K562 (cell line): ENCODE measurements around the gene NPNT. TPM values are rescaled to one million over a fixed set of nuclear protein-coding genes. Genes with fewer than 3 reads are reported as not detected.

Experiments used
- E2F6 ChIP-seq, 2 experiments: IDR thresholded peaks; 2 replicates each; pipeline ENCODE4 v1.6.1; 2011; ENCODE audit warnings: borderline replicate concordance in 1 of 2, control low read depth in 1 of 2, low read depth in 1 of 2, low read length in 1 of 2, mild to moderate bottlenecking in 1 of 2, mixed read lengths in 1 of 2, moderate library complexity in 1 of 2; ENCODE audit not compliant: insufficient read depth in 1 of 2, insufficient read length in 1 of 2, poor library complexity in 1 of 2, severe bottlenecking in 1 of 2; ENCODE audit errors: extremely low read depth in 1 of 2
- FOXK1 ChIP-seq: sonication (generic); formaldehyde crosslinking; IDR thresholded peaks from 2 replicates; pipeline ENCODE4 v1.8.0; 2022; ENCODE audit warnings: missing genetic modification reagents, mild to moderate bottlenecking, borderline replicate concordance
- FOXP1 ChIP-seq: sonication (generic); formaldehyde crosslinking; IDR thresholded peaks from 2 replicates; pipeline ENCODE4 v1.8.0; 2022; ENCODE audit warnings: mild to moderate bottlenecking, missing genetic modification reagents
- GTF2A2 ChIP-seq: IDR thresholded peaks from 2 replicates; pipeline ENCODE4 v1.6.1; 2016; ENCODE audit warnings: mild to moderate bottlenecking, missing genetic modification characterization, missing compliant biosample characterization
- HCFC1 ChIP-seq: IDR thresholded peaks from 2 replicates; pipeline ENCODE4 v1.6.1; 2012; ENCODE audit warnings: low read depth, low read length, improper control_type of control experiment
- ID3 ChIP-seq, 2 experiments: fragments of 250-450 bp in 1 of 2; fragments of 450-650 bp in 1 of 2; sonication (Bioruptor Pico) in 1 of 2; IDR thresholded peaks; 2 replicates each; pipeline versions ENCODE4 v1.6.1 to v1.8.0; 2016 to 2021; ENCODE audit warnings: mild to moderate bottlenecking in 2 of 2, moderate library complexity in 2 of 2, missing compliant biosample characterization in 1 of 2, missing genetic modification characterization in 1 of 2
- ILK ChIP-seq: fragments of 450-650 bp; IDR thresholded peaks from 2 replicates; pipeline ENCODE4 v1.6.1; 2016; ENCODE audit warnings: missing genetic modification characterization, low read depth, mild to moderate bottlenecking, missing compliant biosample characterization, moderate library complexity, borderline replicate concordance
- MEIS2 ChIP-seq: fragments of 450-650 bp; IDR thresholded peaks from 2 replicates; pipeline ENCODE4 v1.6.1; 2014; ENCODE audit warnings: mild to moderate bottlenecking; ENCODE audit not compliant: partially characterized antibody
- MITF ChIP-seq: IDR thresholded peaks from 2 replicates; pipeline ENCODE4 v1.6.1; 2014; ENCODE audit warnings: antibody characterized with exemption
- MYBL2 ChIP-seq, 2 experiments: fragments of 450-650 bp in 1 of 2; sonication (generic) in 1 of 2; formaldehyde crosslinking in 1 of 2; IDR thresholded peaks; 2 replicates each; pipeline versions ENCODE4 v1.6.1 to v1.8.1; 2017 to 2022; ENCODE audit warnings: borderline replicate concordance in 1 of 2, inconsistent platforms in 1 of 2, low read depth in 1 of 2, mild to moderate bottlenecking in 1 of 2, missing genetic modification reagents in 1 of 2, moderate library complexity in 1 of 2
- MYC ChIP-seq, 2 experiments: fragments of 250-450 bp in 1 of 2; sonication (Bioruptor Pico) in 1 of 2; IDR thresholded peaks; 2 replicates each; pipeline versions ENCODE4 v1.5.1 to v1.6.1; 2012 to 2021; ENCODE audit warnings: low read depth in 2 of 2, borderline replicate concordance in 1 of 2, improper control_type of control experiment in 1 of 2, low read length in 1 of 2, mild to moderate bottlenecking in 1 of 2, moderate library complexity in 1 of 2
- NR1H2 ChIP-seq: sonication (generic); formaldehyde crosslinking; IDR thresholded peaks from 2 replicates; pipeline ENCODE4 v1.4.0; 2020; ENCODE audit warnings: mild to moderate bottlenecking, missing genetic modification reagents
- PYGO2 ChIP-seq: fragments of 450-650 bp; IDR thresholded peaks from 2 replicates; pipeline ENCODE4 v1.6.1; 2016; ENCODE audit warnings: mild to moderate bottlenecking, missing genetic modification characterization, moderate library complexity, missing compliant biosample characterization
- SRSF1 ChIP-seq: fragments of 200-400 bp; formaldehyde crosslinking; IDR thresholded peaks from 2 replicates; pipeline ENCODE4 v1.6.1; 2017; ENCODE audit warnings: mild to moderate bottlenecking, low read depth, low read length, moderate library complexity
- TAF7 ChIP-seq: fragments of 450-650 bp; IDR thresholded peaks from 2 replicates; pipeline ENCODE4 v1.6.1; 2016; ENCODE audit warnings: missing genetic modification characterization, missing compliant biosample characterization
- TFAP4 ChIP-seq: sonication (generic); formaldehyde crosslinking; IDR thresholded peaks from 2 replicates; pipeline ENCODE4 v1.8.0; 2022; ENCODE audit warnings: missing genetic modification reagents, mild to moderate bottlenecking, moderate library complexity, borderline replicate concordance
- ZNF133 ChIP-seq: fragments of 250-450 bp; sonication (Bioruptor Pico); IDR thresholded peaks from 2 replicates; pipeline ENCODE4 v1.4.0; 2020; ENCODE audit warnings: mild to moderate bottlenecking
- ZNF586 ChIP-seq: fragments of 450-650 bp; formaldehyde crosslinking; conservative IDR thresholded peaks from 2 replicates; pipeline ENCODE4 v1.4.0; 2020; ENCODE audit warnings: mild to moderate bottlenecking, moderate library complexity
- ZNF740 ChIP-seq, 3 experiments: fragments of 200-800 bp in 1 of 3; sonication (Bioruptor generic) in 1 of 3; sonication (generic) in 1 of 3; formaldehyde crosslinking in 1 of 3; IDR thresholded peaks; 2 replicates each; pipeline versions ENCODE4 v1.6.1 to v1.8.0; 2016 to 2022; ENCODE audit warnings: mild to moderate bottlenecking in 2 of 3, missing compliant biosample characterization in 2 of 3, missing genetic modification characterization in 2 of 3, missing genetic modification reagents in 1 of 3
- polyA plus RNA-seq, 8 experiments: library from polyadenylated mRNA; depleted of rRNA in 4 of 8; stranded (reverse) in 5 of 8; unstranded in 3 of 8; fragments of >200 nt; fragmentation: Nextera tagmentation in 2 of 8; fragmentation: Illumina TruSeq in 1 of 8; extraction: Ambion mirVana in 2 of 8; extraction: Trizol in 1 of 8; gene quantifications; 2 replicates each; pipeline versions ENCODE4 v1.2.1 to v1.2.3, GENCODE V29; 2011 to 2014; ENCODE audit warnings: inconsistent platforms in 1 of 8, missing spikeins in 1 of 8
- total RNA-seq, 7 experiments: library from RNA; depleted of rRNA in 6 of 7; stranded (reverse); fragments of >200 nt in 6 of 7; fragmentation: Illumina TruSeq in 2 of 7; extraction: Trizol in 2 of 7; gene quantifications; 2 replicates each; pipeline versions ENCODE4 v1.2.1 to v1.2.3, GENCODE V29; 2011 to 2021; ENCODE audit warnings: low replicate concordance in 1 of 7

The NPNT gene
- total and polyA plus RNA-seq, 9 of the 15 experiments (the other 6 are each of a cell fraction or from before 2014, with no cell fraction given), result 0.22 TPM; not detected in 8

- TF ChIP-seq HCFC1, result no peak
- no peak for TF ChIP-seq FOXK1
- TF ChIP-seq MYC (IDR thresholded peaks at IDR 0.05; ENCODE audit: low read depth, low read length), result no peak
- TF ChIP-seq MYC (CRISPR knock-in tag; IDR thresholded peaks at IDR 0.05; ENCODE audit: borderline replicate concordance, low read depth), result no peak
- no peak for TF ChIP-seq ZNF133
- TF ChIP-seq ILK, result no peak
- no peak for TF ChIP-seq ZNF586 (CRISPR knock-in tag)
- TF ChIP-seq MYBL2 (IDR thresholded peaks at IDR 0.05; ENCODE audit: low read depth), result no peak
- TF ChIP-seq MYBL2 (CRISPR knock-in tag; IDR thresholded peaks at IDR 0.05; ENCODE audit: borderline replicate concordance), result no peak
- TF ChIP-seq E2F6 (IDR thresholded peaks at IDR 0.05; ENCODE audit: borderline replicate concordance in 1 of 2, extremely low read depth in 1 of 2, insufficient read depth in 1 of 2, insufficient read length in 1 of 2, low read depth in 1 of 2, low read length in 1 of 2, poor library complexity in 1 of 2, severe bottlenecking in 1 of 2), result no peak
- TF ChIP-seq ID3 (CRISPR knock-in tag; IDR thresholded peaks at IDR 0.05), result no peak
- no peak for TF ChIP-seq ID3 (tag; IDR thresholded peaks at IDR 0.05)
- no peak for TF ChIP-seq SRSF1
- no peak for TF ChIP-seq PYGO2 (tag)
- no peak for TF ChIP-seq GTF2A2 (tag)
- no peak for TF ChIP-seq NR1H2 (CRISPR knock-in tag)
- no peak for TF ChIP-seq TAF7
- TF ChIP-seq TFAP4 (CRISPR knock-in tag), result no peak
- no peak for TF ChIP-seq MITF
- no peak for TF ChIP-seq ZNF740 (CRISPR knock-in tag; IDR thresholded peaks at IDR 0.05)
- no peak for TF ChIP-seq ZNF740 (tag; IDR thresholded peaks at IDR 0.05)
- no peak for TF ChIP-seq FOXP1
- TF ChIP-seq MEIS2, result peak; percentile 79
These were observed 68.5 kb downstream of the NPNT start (continued) for GRCh38 chr4:105963461-105964400.
